HepG2 (cell line): Measurements from ENCODE around the gene DCDC2. TPM values are rescaled to one million over a fixed set of nuclear protein-coding genes. Genes with fewer than 3 reads are reported as not detected.
A peak's percentile ranks its signal among the peaks of the same experiment; 100 is the strongest.

Experiments used
- ARHGAP35 ChIP-seq: sonication (generic); formaldehyde crosslinking; IDR thresholded peaks from 2 replicates; pipeline ENCODE4 v1.9.0; 2022; ENCODE audit warnings: mild to moderate bottlenecking, inconsistent platforms, moderate library complexity, missing genetic modification reagents, borderline replicate concordance
- CEBPG ChIP-seq: IDR thresholded peaks from 2 replicates; pipeline ENCODE4 v1.6.1; 2016
- FOXA1 ChIP-seq, 2 experiments: fragments of 450-650 bp in 1 of 2; sonication (generic) in 1 of 2; formaldehyde crosslinking in 1 of 2; IDR thresholded peaks; 2 replicates each; pipeline versions ENCODE4 v1.4.0 to v1.6.1; 2016 to 2020; ENCODE audit warnings: missing genetic modification reagents in 1 of 2
- FOXK1 ChIP-seq: sonication (generic); formaldehyde crosslinking; IDR thresholded peaks from 2 replicates; pipeline ENCODE4 v1.4.0; 2020; ENCODE audit warnings: low read depth, missing genetic modification reagents, borderline replicate concordance
- FOXK2 ChIP-seq: fragments of 450-650 bp; IDR thresholded peaks from 2 replicates; pipeline ENCODE4 v1.6.1; 2016
- FOXP1 ChIP-seq, 2 experiments: fragments of 450-650 bp in 1 of 2; IDR thresholded peaks; 2 replicates each; pipeline ENCODE4 v1.6.1; 2017 to 2018; ENCODE audit warnings: antibody characterized with exemption in 1 of 2
- LCORL ChIP-seq, 2 experiments: fragments of 450-650 bp in 1 of 2; sonication (generic) in 1 of 2; formaldehyde crosslinking in 1 of 2; IDR thresholded peaks; 2 replicates each; pipeline versions ENCODE4 v1.5.0 to v1.6.1; 2017 to 2020; ENCODE audit warnings: antibody characterized with exemption in 1 of 2, missing genetic modification reagents in 1 of 2
- POGZ ChIP-seq: sonication (generic); formaldehyde crosslinking; IDR thresholded peaks from 2 replicates; pipeline ENCODE4 v1.4.0; 2020; ENCODE audit warnings: mild to moderate bottlenecking, missing genetic modification reagents
- RFXAP ChIP-seq: sonication (generic); formaldehyde crosslinking; IDR thresholded peaks from 2 replicates; pipeline ENCODE4 v1.4.0; 2020; ENCODE audit warnings: missing genetic modification reagents, borderline replicate concordance
- SP4 ChIP-seq: sonication (generic); formaldehyde crosslinking; IDR thresholded peaks from 2 replicates; pipeline ENCODE4 v1.8.1; 2023; ENCODE audit warnings: mild to moderate bottlenecking, missing genetic modification reagents
- TSC22D2 ChIP-seq: sonication (generic); formaldehyde crosslinking; IDR thresholded peaks from 2 replicates; pipeline ENCODE4 v1.5.1; 2020; ENCODE audit warnings: missing genetic modification reagents, mild to moderate bottlenecking, borderline replicate concordance
- YEATS4 ChIP-seq: sonication (generic); formaldehyde crosslinking; IDR thresholded peaks from 2 replicates; pipeline ENCODE4 v1.4.0; 2020; ENCODE audit warnings: missing genetic modification reagents, borderline replicate concordance
- ZNF12 ChIP-seq: sonication (generic); formaldehyde crosslinking; IDR thresholded peaks from 2 replicates; pipeline ENCODE4 v1.5.0; 2020; ENCODE audit warnings: missing genetic modification reagents
- ZNF232 ChIP-seq: sonication (generic); formaldehyde crosslinking; IDR thresholded peaks from 2 replicates; pipeline ENCODE4 v1.4.0; 2020; ENCODE audit warnings: missing genetic modification reagents, borderline replicate concordance
- ZNF326 ChIP-seq: sonication (generic); formaldehyde crosslinking; IDR thresholded peaks from 2 replicates; pipeline ENCODE4 v1.4.0; 2020; ENCODE audit warnings: missing genetic modification reagents, borderline replicate concordance
- ZNF749 ChIP-seq: sonication (generic); formaldehyde crosslinking; IDR thresholded peaks from 2 replicates; pipeline ENCODE4 v1.8.0; 2022; ENCODE audit warnings: mild to moderate bottlenecking, missing genetic modification reagents, moderate library complexity, borderline replicate concordance
- polyA plus RNA-seq, 8 experiments: library from polyadenylated mRNA; depleted of rRNA in 3 of 8; stranded (reverse) in 7 of 8; unstranded in 1 of 8; fragments of >200 nt; fragmentation: Illumina TruSeq in 4 of 8; extraction: Trizol in 4 of 8; gene quantifications; 2 replicates each; pipeline versions ENCODE4 v1.2.1 to v1.2.3, GENCODE V29; 2011 to 2016; ENCODE audit warnings: low read depth in 4 of 8, missing spikeins in 1 of 8, mixed read lengths in 1 of 8; ENCODE audit not compliant: insufficient read depth in 1 of 8
- total RNA-seq, 5 experiments: library from RNA; depleted of rRNA; stranded (reverse); fragments of >200 nt; fragmentation: Illumina TruSeq; extraction: Trizol; gene quantifications; 2 replicates each; pipeline ENCODE4 v1.2.3, GENCODE V29; 2016; ENCODE audit warnings: low read depth in 1 of 5
- TF ChIP-seq, protein P1 (sequence below): sonication (generic); formaldehyde crosslinking; IDR thresholded peaks from 2 replicates; pipeline ENCODE4 v1.4.0; 2020; ENCODE audit warnings: missing genetic modification reagents, borderline replicate concordance
- TF ChIP-seq, protein P2 (sequence below): sonication (generic); formaldehyde crosslinking; IDR thresholded peaks from 2 replicates; pipeline ENCODE4 v1.9.0; 2021; ENCODE audit warnings: mild to moderate bottlenecking, missing genetic modification reagents
- TF ChIP-seq, protein P3 (sequence below): IDR thresholded peaks from 2 replicates; pipeline ENCODE4 v1.6.1; 2012; ENCODE audit warnings: inconsistent platforms

Gene DCDC2
- total and polyA plus RNA-seq, 2 of the 13 experiments (the other 11 are each of a cell fraction or from before 2014, with no cell fraction given) = 9.0 to 36.2 TPM

DNA sequence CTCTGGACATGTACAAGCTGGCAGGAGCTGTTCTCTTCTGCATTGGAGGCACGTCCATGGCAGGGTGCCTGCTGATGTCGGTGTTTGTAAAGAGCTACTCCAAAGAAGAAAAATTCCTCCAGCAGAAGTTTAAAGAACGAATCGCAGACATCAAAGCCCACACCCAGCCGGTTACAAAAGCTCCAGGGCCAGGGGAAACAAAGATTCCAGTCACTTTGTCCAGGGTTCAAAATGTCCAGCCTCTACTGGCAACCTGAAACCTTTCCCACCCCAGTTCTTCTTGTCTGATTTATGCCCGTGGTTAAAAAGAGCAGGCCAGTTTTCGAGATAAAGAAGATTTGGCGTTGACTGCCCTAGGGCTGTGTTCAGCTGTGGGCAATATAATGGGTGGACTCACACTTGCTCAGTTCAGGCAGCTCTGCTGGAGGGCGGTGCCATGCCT, 212.1 kb downstream of the DCDC2 start (continued):
- TF ChIP-seq TSC22D2 (CRISPR knock-in tag) (peak; percentile 32; the same call in 1 of the 2 replicates), SP4 (CRISPR knock-in tag) (peak; percentile 44; the same call in 1 of the 2 replicates), ZNF749 (CRISPR knock-in tag) (0 out of 2 replicates have a peak, but pooled peaks have one; percentile 63), FOXA1 (IDR thresholded peaks at IDR 0.05) (no peak), FOXA1 (CRISPR knock-in tag; IDR thresholded peaks at IDR 0.05) (no peak; the same call in 1 of the 2 replicates), FOXK1 (CRISPR knock-in tag) (no peak), LCORL (IDR thresholded peaks at IDR 0.05) (no peak), LCORL (CRISPR knock-in tag; IDR thresholded peaks at IDR 0.05) (peak; percentile 74; the same call in 1 of the 2 replicates), ZNF326 (CRISPR knock-in tag) (no peak), FOXK2 (no peak), FOXP1 (IDR thresholded peaks at IDR 0.05) (no peak), FOXP1 (CRISPR knock-in tag; IDR thresholded peaks at IDR 0.05) (peak; percentile 58; the same call in 1 of the 2 replicates), ZNF12 (0 out of 2 replicates have a peak, but pooled peaks have one; percentile 25), CEBPG (CRISPR knock-in tag) (peak; percentile 65), ZNF232 (0 out of 2 replicates have a peak, but pooled peaks have one; percentile 59), POGZ (CRISPR knock-in tag) (peak; percentile 86), YEATS4 (CRISPR knock-in tag) (0 out of 2 replicates have a peak, but pooled peaks have one; percentile 40), RFXAP (CRISPR knock-in tag) (no peak), ARHGAP35 (CRISPR knock-in tag) (no peak; the same call in 1 of the 2 replicates)
- TF ChIP-seq, protein P1, sequence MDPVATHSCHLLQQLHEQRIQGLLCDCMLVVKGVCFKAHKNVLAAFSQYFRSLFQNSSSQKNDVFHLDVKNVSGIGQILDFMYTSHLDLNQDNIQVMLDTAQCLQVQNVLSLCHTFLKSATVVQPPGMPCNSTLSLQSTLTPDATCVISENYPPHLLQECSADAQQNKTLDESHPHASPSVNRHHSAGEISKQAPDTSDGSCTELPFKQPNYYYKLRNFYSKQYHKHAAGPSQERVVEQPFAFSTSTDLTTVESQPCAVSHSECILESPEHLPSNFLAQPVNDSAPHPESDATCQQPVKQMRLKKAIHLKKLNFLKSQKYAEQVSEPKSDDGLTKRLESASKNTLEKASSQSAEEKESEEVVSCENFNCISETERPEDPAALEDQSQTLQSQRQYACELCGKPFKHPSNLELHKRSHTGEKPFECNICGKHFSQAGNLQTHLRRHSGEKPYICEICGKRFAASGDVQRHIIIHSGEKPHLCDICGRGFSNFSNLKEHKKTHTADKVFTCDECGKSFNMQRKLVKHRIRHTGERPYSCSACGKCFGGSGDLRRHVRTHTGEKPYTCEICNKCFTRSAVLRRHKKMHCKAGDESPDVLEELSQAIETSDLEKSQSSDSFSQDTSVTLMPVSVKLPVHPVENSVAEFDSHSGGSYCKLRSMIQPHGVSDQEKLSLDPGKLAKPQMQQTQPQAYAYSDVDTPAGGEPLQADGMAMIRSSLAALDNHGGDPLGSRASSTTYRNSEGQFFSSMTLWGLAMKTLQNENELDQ (CRISPR knock-in tag) = peak; percentile 63; the same call in 1 of the 2 replicates
- TF ChIP-seq, protein P2, sequence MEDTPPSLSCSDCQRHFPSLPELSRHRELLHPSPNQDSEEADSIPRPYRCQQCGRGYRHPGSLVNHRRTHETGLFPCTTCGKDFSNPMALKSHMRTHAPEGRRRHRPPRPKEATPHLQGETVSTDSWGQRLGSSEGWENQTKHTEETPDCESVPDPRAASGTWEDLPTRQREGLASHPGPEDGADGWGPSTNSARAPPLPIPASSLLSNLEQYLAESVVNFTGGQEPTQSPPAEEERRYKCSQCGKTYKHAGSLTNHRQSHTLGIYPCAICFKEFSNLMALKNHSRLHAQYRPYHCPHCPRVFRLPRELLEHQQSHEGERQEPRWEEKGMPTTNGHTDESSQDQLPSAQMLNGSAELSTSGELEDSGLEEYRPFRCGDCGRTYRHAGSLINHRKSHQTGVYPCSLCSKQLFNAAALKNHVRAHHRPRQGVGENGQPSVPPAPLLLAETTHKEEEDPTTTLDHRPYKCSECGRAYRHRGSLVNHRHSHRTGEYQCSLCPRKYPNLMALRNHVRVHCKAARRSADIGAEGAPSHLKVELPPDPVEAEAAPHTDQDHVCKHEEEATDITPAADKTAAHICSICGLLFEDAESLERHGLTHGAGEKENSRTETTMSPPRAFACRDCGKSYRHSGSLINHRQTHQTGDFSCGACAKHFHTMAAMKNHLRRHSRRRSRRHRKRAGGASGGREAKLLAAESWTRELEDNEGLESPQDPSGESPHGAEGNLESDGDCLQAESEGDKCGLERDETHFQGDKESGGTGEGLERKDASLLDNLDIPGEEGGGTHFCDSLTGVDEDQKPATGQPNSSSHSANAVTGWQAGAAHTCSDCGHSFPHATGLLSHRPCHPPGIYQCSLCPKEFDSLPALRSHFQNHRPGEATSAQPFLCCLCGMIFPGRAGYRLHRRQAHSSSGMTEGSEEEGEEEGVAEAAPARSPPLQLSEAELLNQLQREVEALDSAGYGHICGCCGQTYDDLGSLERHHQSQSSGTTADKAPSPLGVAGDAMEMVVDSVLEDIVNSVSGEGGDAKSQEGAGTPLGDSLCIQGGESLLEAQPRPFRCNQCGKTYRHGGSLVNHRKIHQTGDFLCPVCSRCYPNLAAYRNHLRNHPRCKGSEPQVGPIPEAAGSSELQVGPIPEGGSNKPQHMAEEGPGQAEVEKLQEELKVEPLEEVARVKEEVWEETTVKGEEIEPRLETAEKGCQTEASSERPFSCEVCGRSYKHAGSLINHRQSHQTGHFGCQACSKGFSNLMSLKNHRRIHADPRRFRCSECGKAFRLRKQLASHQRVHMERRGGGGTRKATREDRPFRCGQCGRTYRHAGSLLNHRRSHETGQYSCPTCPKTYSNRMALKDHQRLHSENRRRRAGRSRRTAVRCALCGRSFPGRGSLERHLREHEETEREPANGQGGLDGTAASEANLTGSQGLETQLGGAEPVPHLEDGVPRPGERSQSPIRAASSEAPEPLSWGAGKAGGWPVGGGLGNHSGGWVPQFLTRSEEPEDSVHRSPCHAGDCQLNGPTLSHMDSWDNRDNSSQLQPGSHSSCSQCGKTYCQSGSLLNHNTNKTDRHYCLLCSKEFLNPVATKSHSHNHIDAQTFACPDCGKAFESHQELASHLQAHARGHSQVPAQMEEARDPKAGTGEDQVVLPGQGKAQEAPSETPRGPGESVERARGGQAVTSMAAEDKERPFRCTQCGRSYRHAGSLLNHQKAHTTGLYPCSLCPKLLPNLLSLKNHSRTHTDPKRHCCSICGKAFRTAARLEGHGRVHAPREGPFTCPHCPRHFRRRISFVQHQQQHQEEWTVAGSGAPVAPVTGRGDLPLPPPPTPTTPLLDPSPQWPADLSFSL (CRISPR knock-in tag) = no peak
- TF ChIP-seq, protein P3, sequence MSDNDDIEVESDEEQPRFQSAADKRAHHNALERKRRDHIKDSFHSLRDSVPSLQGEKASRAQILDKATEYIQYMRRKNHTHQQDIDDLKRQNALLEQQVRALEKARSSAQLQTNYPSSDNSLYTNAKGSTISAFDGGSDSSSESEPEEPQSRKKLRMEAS = peak; percentile 35; the same call in 1 of the 2 replicates
